Measurements from ENCODE around the gene ADAMTSL2.

ADAMTSL2 gene

GRCh38 chr9:133520121-133520835 is 14.2 kb upstream of the ADAMTSL2 start:
- TF ChIP-seq CTCF (IDR thresholded peaks at IDR 0.05; ENCODE audit: insufficient read depth, missing control alignments), result no peak

GRCh38 chr9:133521122-133522072 is 13.1 kb upstream of the ADAMTSL2 start:
- TF ChIP-seq CTCF (IDR thresholded peaks at IDR 0.05; ENCODE audit: insufficient read depth, missing control alignments), result no peak
- FAIRE-seq (no peak), DNase-seq (ENCODE audit: insufficient read length, low spot score) (no peak)

More at GRCh38 chr9:133520121-133520835, 14.2 kb upstream of the ADAMTSL2 start:
- DNase-seq (ENCODE audit: insufficient read length, low spot score), result no peak
- FAIRE-seq, result no peak

GRCh38 chr9:133522073-133522910 is 12.2 kb upstream of the ADAMTSL2 start:
- DNase-seq (ENCODE audit: insufficient read length, low spot score) (no peak), FAIRE-seq (no peak)
- no peak for TF ChIP-seq CTCF (IDR thresholded peaks at IDR 0.05; ENCODE audit: insufficient read depth, missing control alignments)

GRCh38 chr9:133523106-133523505 is 11.4 kb upstream of the ADAMTSL2 start:
- no peak for FAIRE-seq
- TF ChIP-seq CTCF (IDR thresholded peaks at IDR 0.05; ENCODE audit: insufficient read depth, missing control alignments), result no peak

GRCh38 chr9:133524146-133524545 is 10.4 kb upstream of the ADAMTSL2 start:
- TF ChIP-seq CTCF (IDR thresholded peaks at IDR 0.05; ENCODE audit: insufficient read depth, missing control alignments), result no peak
- no peak for DNase-seq (ENCODE audit: insufficient read length, low spot score)
- FAIRE-seq, result no peak

More at GRCh38 chr9:133523106-133523505, 11.4 kb upstream of the ADAMTSL2 start:
- DNase-seq (ENCODE audit: insufficient read length, low spot score), result no peak

GRCh38 chr9:133524679-133525228 is 9.8 kb upstream of the ADAMTSL2 start, which contains the start of gene MYMK:
MYMK (minus strand) TSS chr9:133524959; CDS start chr9:133524844, 115 bp downstream.
- FAIRE-seq, result no peak

More at GRCh38 chr9:133524679-133525228, 9.8 kb upstream of the ADAMTSL2 start, which contains the start of gene MYMK:
- DNase-seq (ENCODE audit: insufficient read length, low spot score), result no peak
- TF ChIP-seq CTCF (IDR thresholded peaks at IDR 0.05; ENCODE audit: insufficient read depth, missing control alignments), result no peak
